CD14-positive monocyte (primary cell): ENCODE measurements around the gene ZBTB38. TPM values are rescaled to one million over a fixed set of nuclear protein-coding genes. Genes with fewer than 3 reads are reported as not detected.

Source experiments
- DNase-seq, 3 donors: peaks; one replicate each; pipeline ENCODE4 v3.0.0-alpha.2; 2011 to 2022
- H2AFZ ChIP-seq: 2 replicates; pipeline ENCODE4 v1.6.0; 2012; ENCODE audit warnings: mild to moderate bottlenecking, low read depth, low read length, inconsistent platforms; ENCODE audit not compliant: insufficient read depth, poor library complexity, severe bottlenecking
- H3K27ac ChIP-seq, 2 donors: 1 replicate in 1 of 2; 2 replicates in 1 of 2; pipeline ENCODE4 v1.5.1; 2012 to 2013; ENCODE audit warnings: low read length in 2 of 2, control low read depth in 1 of 2, inconsistent platforms in 1 of 2, low read depth in 1 of 2, mild to moderate bottlenecking in 1 of 2
- H3K27me3 ChIP-seq, 2 donors: one replicate each; pipeline versions ENCODE4 v1.6.0 to v1.6.1; 2011 to 2013; ENCODE audit warnings: low read length in 2 of 2; ENCODE audit not compliant: control insufficient read depth in 2 of 2, insufficient read depth in 2 of 2
- H3K36me3 ChIP-seq, 2 donors: replicated peaks in 1 of 2; 1 replicate in 1 of 2; 2 replicates in 1 of 2; pipeline versions ENCODE4 v1.5.1 to v1.6.1; 2012 to 2013; ENCODE audit warnings: low read length in 2 of 2, control low read depth in 1 of 2, inconsistent platforms in 1 of 2, mild to moderate bottlenecking in 1 of 2; ENCODE audit not compliant: insufficient read depth in 2 of 2, control insufficient read depth in 1 of 2
- H3K4me1 ChIP-seq, 2 donors: 1 replicate in 1 of 2; 2 replicates in 1 of 2; pipeline versions ENCODE4 v1.5.1 to v1.6.1; 2012 to 2013; ENCODE audit warnings: low read length in 2 of 2, control low read depth in 1 of 2, inconsistent platforms in 1 of 2, mild to moderate bottlenecking in 1 of 2, moderate library complexity in 1 of 2; ENCODE audit not compliant: insufficient read depth in 2 of 2, control insufficient read depth in 1 of 2
- H3K4me2 ChIP-seq: replicated peaks from 2 replicates; pipeline ENCODE3; 2012; ENCODE audit warnings: low read length, moderate library complexity, mild to moderate bottlenecking; ENCODE audit not compliant: poor library complexity, severe bottlenecking; ENCODE audit errors: extremely low read depth
- H3K4me3 ChIP-seq, 3 experiments: fragments of 200-600 bp in 1 of 3; sonication (generic) in 1 of 3; replicated peaks in 1 of 3; 1 replicate in 2 of 3; 2 replicates in 1 of 3; pipeline ENCODE4 v1.5.1; 2011 to 2013; ENCODE audit warnings: low read length in 3 of 3, mild to moderate bottlenecking in 3 of 3, control low read depth in 2 of 3, low read depth in 2 of 3, inconsistent platforms in 1 of 3, moderate library complexity in 1 of 3
- H3K79me2 ChIP-seq: 2 replicates; pipeline ENCODE4 v1.6.0; 2012; ENCODE audit warnings: mild to moderate bottlenecking, control low read depth, inconsistent platforms, low read length, moderate library complexity; ENCODE audit not compliant: insufficient read depth
- H3K9ac ChIP-seq: 2 replicates; pipeline ENCODE4 v1.6.0; 2017; ENCODE audit warnings: low read length, mild to moderate bottlenecking; ENCODE audit not compliant: insufficient read depth, poor library complexity, severe bottlenecking
- H3K9me3 ChIP-seq, 2 donors: replicated peaks in 1 of 2; 1 replicate in 1 of 2; 2 replicates in 1 of 2; pipeline versions ENCODE4 v1.5.1 to v1.6.1; 2012 to 2013; ENCODE audit warnings: low read length in 2 of 2, control low read depth in 1 of 2; ENCODE audit not compliant: control insufficient read depth in 1 of 2, insufficient read depth in 1 of 2
- H4K20me1 ChIP-seq: 2 replicates; pipeline ENCODE4 v1.6.0; 2012; ENCODE audit warnings: mild to moderate bottlenecking, low read length, control low read depth, moderate library complexity; ENCODE audit not compliant: insufficient read depth
- H3K27ac Mint-ChIP-seq, 7 donors: one replicate each; pipeline ENCODE4 v1.8.0; 2020; ENCODE audit warnings: mild to moderate bottlenecking in 7 of 7, mixed read lengths in 7 of 7, moderate library complexity in 6 of 7, inconsistent platforms in 2 of 7
- H3K27me3 Mint-ChIP-seq, 3 donors: one replicate each; pipeline ENCODE4 v1.8.0; 2021 to 2022; ENCODE audit warnings: low read depth in 3 of 3, mild to moderate bottlenecking in 3 of 3, mixed read lengths in 3 of 3, moderate library complexity in 3 of 3, inconsistent platforms in 1 of 3
- H3K36me3 Mint-ChIP-seq, 2 donors: one replicate each; pipeline ENCODE4 v1.8.0; 2020; ENCODE audit warnings: mixed read lengths in 2 of 2, inconsistent platforms in 1 of 2, mild to moderate bottlenecking in 1 of 2
- H3K4me1 Mint-ChIP-seq: one replicate; pipeline ENCODE4 v1.8.0; 2020; ENCODE audit warnings: mild to moderate bottlenecking, mixed read lengths
- H3K4me3 Mint-ChIP-seq, 2 donors: one replicate each; pipeline ENCODE4 v1.8.0; 2020; ENCODE audit warnings: mild to moderate bottlenecking in 2 of 2, mixed read lengths in 2 of 2, moderate library complexity in 1 of 2
- H3K9me3 Mint-ChIP-seq, 7 donors: one replicate each; pipeline ENCODE4 v1.8.0; 2020 to 2022; ENCODE audit warnings: mixed read lengths in 7 of 7, mild to moderate bottlenecking in 6 of 7, moderate library complexity in 6 of 7, inconsistent platforms in 2 of 7
- WGBS: methylation state at CpG from one replicate; pipeline ENCODE4 v1.1.5; 2013; ENCODE audit warnings: missing lambda C conversion rate; ENCODE audit not compliant: insufficient coverage; 5-methylcytosine and 5-hydroxymethylcytosine counted together
- intact Hi-C, 2 donors: fragments of 100-400 bp; cut with micrococcal nuclease; formaldehyde crosslinking; loops; one replicate each; pipeline versions ENCODE4 v1.15.0 to v1.15.1; 2023
- polyA plus RNA-seq, 3 donors: library from polyadenylated mRNA; depleted of rRNA in 1 of 3; unstranded in 2 of 3; stranded (reverse) in 1 of 3; fragments of 300-500 nt in 2 of 3; fragments of >200 nt in 1 of 3; fragmentation: Illumina TruSeq in 2 of 3; gene quantifications; 1 replicate in 2 of 3; 2 replicates in 1 of 3; pipeline ENCODE4 v1.2.3, GENCODE V29; 2012 to 2021
- TF ChIP-seq, protein P1 (sequence below): fragments of 200-600 bp; IDR thresholded peaks from one replicate; pipeline ENCODE4 v1.8.0; 2022; ENCODE audit warnings: antibody characterized with exemption, mild to moderate bottlenecking

Gene ZBTB38
- polyA plus RNA-seq, 3 donors, result 3.9 to 28.5 (median 19.0) TPM

DNA sequence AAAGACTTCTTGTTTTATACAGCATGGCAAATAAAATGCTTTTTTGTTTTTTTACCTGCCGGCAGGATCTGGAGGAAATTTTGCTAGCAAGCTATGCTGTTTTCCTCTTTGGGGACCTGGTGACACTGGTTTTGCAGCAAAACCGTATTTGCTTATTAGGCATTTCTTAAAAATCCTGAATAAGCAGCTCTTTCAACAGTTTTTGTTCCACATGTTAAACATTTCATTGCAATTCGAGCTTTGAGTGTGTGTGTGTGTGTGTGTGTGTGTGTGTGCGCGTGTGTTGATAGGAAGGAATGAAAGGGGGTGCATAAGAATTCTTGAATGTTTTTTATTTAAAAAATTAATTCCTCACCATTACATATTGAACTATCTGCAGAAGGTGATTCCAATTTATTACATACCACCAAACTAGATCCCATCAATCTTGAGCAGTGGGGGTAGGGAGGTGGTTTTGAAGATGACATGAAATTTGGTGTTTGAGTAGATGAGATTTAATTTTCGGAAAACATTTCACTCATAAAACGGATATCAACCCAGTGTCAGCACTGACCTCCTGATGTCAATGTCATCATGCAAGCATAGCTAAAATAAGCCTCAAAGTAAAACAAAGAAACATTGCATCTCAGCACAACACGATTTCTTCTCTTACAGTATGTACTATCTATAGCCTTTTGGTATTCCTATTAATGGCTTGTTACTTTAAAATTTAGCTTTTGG lies 17.3 kb downstream of the ZBTB38 start:
- TF ChIP-seq, protein P1, sequence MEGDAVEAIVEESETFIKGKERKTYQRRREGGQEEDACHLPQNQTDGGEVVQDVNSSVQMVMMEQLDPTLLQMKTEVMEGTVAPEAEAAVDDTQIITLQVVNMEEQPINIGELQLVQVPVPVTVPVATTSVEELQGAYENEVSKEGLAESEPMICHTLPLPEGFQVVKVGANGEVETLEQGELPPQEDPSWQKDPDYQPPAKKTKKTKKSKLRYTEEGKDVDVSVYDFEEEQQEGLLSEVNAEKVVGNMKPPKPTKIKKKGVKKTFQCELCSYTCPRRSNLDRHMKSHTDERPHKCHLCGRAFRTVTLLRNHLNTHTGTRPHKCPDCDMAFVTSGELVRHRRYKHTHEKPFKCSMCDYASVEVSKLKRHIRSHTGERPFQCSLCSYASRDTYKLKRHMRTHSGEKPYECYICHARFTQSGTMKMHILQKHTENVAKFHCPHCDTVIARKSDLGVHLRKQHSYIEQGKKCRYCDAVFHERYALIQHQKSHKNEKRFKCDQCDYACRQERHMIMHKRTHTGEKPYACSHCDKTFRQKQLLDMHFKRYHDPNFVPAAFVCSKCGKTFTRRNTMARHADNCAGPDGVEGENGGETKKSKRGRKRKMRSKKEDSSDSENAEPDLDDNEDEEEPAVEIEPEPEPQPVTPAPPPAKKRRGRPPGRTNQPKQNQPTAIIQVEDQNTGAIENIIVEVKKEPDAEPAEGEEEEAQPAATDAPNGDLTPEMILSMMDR, result no peak
- Histone ChIP-seq H3K79me2 (no peaks in the 10 kb centered on the region), H3K4me2 (no peak overlapping the region), H3K4me1 (no peaks in the 10 kb centered on the region), H3K9ac (no peak overlapping the region), H2AFZ (no peak overlapping the region), H3K36me3 (no peaks in the 10 kb centered on the region), H3K4me3 (no peak overlapping the region), H3K27ac (no peak overlapping the region), H3K27me3 (no peaks in the 10 kb centered on the region), H3K9me3 (no peaks in the 10 kb centered on the region), H4K20me1 (no peaks in the 10 kb centered on the region)
- Mint-ChIP-seq H3K36me3 (no peaks in the 10 kb centered on the region), H3K27ac (no peak overlapping the region), H3K4me1 (peaks cover 3% of the 10 kb centered on the region), H3K9me3 (no peaks in the 10 kb centered on the region), H3K27me3 (peaks cover 0 to 1% (median 1%) of the 10 kb centered on the region in 3 donors), H3K4me3 (no peak overlapping the region)
- intact Hi-C loops, result no loop called here
- 76% methylated on average over 2 of the region's 8 CpGs for WGBS
- DNase-seq, result no peak

DNA sequence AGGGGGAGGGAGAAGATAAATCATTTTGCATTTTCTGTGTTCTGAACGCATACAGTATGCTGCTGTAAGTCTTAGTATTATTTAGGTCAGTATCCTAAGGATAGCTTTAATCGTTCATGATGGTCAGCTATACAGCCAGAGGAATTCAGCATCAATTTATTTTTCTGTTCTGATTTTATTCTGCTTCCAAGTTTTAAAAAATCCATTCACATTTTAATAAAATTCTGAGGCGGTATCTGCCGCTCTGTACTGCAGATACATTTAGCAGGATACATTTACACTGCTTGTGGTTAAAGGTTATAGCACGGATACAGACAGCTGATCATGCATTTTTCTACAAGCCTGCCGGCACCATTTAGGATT lies 17.8 kb downstream of the ZBTB38 start:
- no peaks in the 10 kb centered on the region for H3K36me3 ChIP-seq
- H2AFZ ChIP-seq, result no peak overlapping the region
- DNase-seq, result no peak
- no peak overlapping the region for H3K4me3 ChIP-seq
- H3K36me3 Mint-ChIP-seq, result no peaks in the 10 kb centered on the region
- H3K9me3 ChIP-seq, result no peaks in the 10 kb centered on the region
- no peak overlapping the region for H3K4me2 ChIP-seq
- intact Hi-C loops, result no loop called here
- TF ChIP-seq, protein P1, result no peak
- H3K27me3 ChIP-seq, result no peaks in the 10 kb centered on the region
- peaks cover 0 to 1% (median 1%) of the 10 kb centered on the region in 3 donors for H3K27me3 Mint-ChIP-seq
- peaks cover 3% of the 10 kb centered on the region for H3K4me1 Mint-ChIP-seq
- no peaks in the 10 kb centered on the region for H3K9me3 Mint-ChIP-seq
- no peak overlapping the region for H3K4me3 Mint-ChIP-seq
- H3K79me2 ChIP-seq, result no peaks in the 10 kb centered on the region
- no peaks in the 10 kb centered on the region for H4K20me1 ChIP-seq
- no peaks in the 10 kb centered on the region for H3K4me1 ChIP-seq
- no peak overlapping the region for H3K9ac ChIP-seq
- WGBS, result no CpG with 5 or more reads among the region's 6 CpGs
- H3K27ac ChIP-seq, result no peak overlapping the region
- H3K27ac Mint-ChIP-seq, result no peak overlapping the region
